ENCODE measurements around the gene DAZ2.
"Not testable (repeated sequence)": the region's sequence is repeated elsewhere in the genome, so short reads cannot be mapped to it uniquely, and the experiment has no call there.

Gene DAZ2

GRCh38 chrY:23219233-23219632 is at the start of gene DAZ2:
Gene DAZ2, plus strand, starts transcription at chrY:23219533. Its CDS starts 208 bp downstream, at chrY:23219741.
- FAIRE-seq; DNase-seq (ENCODE audit: low spot score): not testable (repeated sequence)

- FAIRE-seq = not testable (repeated sequence)
Observed at GRCh38 chrY:23198908-23199307, 20.4 kb upstream of the DAZ2 start, which contains the start of gene DAZ1. Gene DAZ1, minus strand, starts transcription at chrY:23199008. Its CDS starts 208 bp downstream, at chrY:23198800.

GRCh38 chrY:23207455-23207854 is 11.9 kb upstream of the DAZ2 start:
- peak; percentile 97 for FAIRE-seq
- DNase-seq (ENCODE audit: low spot score) = not testable (repeated sequence)

More at GRCh38 chrY:23198908-23199307, 20.4 kb upstream of the DAZ2 start, which contains the start of gene DAZ1:
- DNase-seq (ENCODE audit: low spot score) = not testable (repeated sequence)

- DNase-seq (ENCODE audit: low spot score); FAIRE-seq: not testable (repeated sequence)
Observed at GRCh38 chrY:23209802-23210495, 9.4 kb upstream of the DAZ2 start.

- DNase-seq (ENCODE audit: low spot score) = not testable (repeated sequence)
- FAIRE-seq = peak; percentile 95
Observed at GRCh38 chrY:23210681-23211080, 8.7 kb upstream of the DAZ2 start.

Measured in RCC 7860 (cell line).